Measurements from ENCODE around the gene MUC12.
"Not testable (repeated sequence)": the region's sequence is repeated elsewhere in the genome, so short reads cannot be mapped to it uniquely, and the experiment has no call there.

Gene MUC12

DNA sequence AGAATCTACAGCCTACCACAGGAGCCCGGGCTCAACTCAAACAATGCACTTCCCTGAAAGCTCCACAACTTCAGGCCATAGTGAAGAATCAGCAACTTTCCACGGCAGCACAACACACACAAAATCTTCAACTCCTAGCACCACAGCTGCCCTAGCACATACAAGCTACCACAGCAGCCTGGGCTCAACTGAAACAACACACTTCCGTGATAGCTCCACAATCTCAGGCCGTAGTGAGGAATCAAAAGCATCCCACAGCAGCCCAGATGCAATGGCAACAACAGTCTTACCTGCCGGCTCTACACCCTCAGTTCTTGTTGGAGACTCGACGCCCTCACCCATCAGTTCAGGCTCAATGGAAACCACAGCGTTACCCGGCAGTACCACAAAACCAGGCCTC, 22.3 kb downstream of the MUC12 start:
- DNase-seq = no peak

DNA sequence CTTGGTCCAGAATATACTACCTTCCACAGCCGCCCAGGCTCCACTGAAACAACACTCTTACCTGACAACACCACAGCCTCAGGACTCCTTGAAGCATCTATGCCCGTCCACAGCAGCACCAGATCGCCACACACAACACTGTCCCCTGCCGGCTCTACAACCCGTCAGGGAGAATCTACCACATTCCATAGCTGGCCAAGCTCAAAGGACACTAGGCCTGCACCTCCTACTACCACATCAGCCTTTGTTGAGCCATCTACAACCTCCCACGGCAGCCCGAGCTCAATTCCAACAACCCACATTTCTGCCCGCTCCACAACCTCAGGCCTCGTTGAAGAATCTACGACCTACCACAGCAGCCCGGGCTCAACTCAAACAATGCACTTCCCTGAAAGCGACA, 22.9 kb downstream of the MUC12 start:
- DNase-seq = not testable (repeated sequence)

DNA sequence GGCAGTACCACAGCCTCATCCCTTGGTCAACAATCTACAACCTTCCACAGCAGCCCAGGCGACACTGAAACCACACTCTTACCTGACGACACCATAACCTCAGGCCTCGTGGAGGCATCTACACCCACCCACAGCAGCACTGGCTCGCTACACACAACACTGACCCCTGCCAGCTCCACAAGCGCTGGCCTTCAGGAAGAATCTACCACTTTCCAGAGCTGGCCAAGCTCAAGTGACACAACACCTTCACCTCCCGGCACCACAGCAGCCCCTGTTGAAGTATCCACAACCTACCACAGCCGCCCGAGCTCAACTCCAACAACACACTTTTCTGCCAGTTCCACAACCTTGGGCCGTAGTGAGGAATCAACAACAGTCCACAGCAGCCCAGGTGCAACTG, 25.3 kb downstream of the MUC12 start:
- DNase-seq = not testable (repeated sequence)

DNA sequence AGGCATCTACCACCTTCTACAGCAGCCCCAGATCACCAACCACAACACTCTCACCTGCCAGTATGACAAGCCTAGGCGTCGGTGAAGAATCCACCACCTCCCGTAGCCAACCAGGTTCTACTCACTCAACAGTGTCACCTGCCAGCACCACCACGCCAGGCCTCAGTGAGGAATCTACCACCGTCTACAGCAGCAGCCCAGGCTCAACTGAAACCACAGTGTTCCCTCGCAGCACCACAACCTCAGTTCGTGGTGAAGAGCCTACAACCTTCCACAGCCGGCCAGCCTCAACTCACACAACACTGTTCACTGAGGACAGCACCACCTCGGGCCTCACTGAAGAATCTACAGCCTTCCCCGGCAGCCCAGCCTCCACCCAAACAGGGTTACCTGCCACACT, 29.2 kb downstream of the MUC12 start:
- not testable (repeated sequence) for DNase-seq

DNA sequence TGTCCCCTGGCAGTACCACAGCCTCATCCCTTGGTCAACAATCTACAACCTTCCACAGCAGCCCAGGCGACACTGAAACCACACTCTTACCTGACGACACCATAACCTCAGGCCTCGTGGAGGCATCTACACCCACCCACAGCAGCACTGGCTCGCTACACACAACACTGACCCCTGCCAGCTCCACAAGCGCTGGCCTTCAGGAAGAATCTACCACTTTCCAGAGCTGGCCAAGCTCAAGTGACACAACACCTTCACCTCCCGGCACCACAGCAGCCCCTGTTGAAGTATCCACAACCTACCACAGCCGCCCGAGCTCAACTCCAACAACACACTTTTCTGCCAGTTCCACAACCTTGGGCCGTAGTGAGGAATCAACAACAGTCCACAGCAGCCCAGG, 30.0 kb downstream of the MUC12 start:
- DNase-seq = not testable (repeated sequence)

DNA sequence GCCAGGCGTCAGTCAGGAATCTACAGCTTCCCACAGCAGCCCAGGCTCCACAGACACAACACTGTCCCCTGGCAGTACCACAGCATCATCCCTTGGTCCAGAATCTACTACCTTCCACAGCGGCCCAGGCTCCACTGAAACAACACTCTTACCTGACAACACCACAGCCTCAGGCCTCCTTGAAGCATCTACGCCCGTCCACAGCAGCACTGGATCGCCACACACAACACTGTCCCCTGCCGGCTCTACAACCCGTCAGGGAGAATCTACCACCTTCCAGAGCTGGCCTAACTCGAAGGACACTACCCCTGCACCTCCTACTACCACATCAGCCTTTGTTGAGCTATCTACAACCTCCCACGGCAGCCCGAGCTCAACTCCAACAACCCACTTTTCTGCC, 30.7 kb downstream of the MUC12 start:
- DNase-seq = not testable (repeated sequence)

DNA sequence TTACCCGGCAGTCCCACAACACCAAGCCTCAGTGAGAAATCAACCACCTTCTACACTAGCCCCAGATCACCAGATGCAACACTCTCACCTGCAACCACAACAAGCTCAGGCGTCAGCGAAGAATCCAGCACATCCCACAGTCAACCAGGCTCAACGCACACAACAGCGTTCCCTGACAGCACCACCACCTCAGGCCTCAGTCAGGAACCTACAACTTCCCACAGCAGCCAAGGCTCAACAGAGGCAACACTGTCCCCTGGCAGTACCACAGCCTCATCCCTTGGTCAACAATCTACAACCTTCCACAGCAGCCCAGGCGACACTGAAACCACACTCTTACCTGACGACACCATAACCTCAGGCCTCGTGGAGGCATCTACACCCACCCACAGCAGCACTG, 33.0 kb downstream of the MUC12 start:
- DNase-seq = not testable (repeated sequence)

DNA sequence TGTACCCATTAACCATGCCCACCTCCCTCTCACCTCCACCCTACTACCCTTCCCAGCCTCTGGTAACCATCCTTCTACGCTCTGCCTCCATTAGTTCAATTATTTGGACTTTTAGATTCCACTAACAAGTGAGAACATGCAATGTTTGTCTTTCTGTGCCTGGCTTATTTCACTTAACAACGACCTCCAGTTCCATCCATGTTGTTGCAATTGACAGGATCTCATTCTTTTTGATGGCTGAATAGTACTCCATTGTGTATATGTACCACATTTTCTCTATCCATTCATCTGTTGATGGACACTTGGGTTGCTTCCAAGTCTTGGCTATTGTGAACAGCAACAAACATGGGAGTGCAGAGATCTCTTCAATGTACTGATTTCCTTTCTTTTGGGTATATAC, 38.0 kb downstream of the MUC12 start:
- not testable (repeated sequence) for DNase-seq

DNA sequence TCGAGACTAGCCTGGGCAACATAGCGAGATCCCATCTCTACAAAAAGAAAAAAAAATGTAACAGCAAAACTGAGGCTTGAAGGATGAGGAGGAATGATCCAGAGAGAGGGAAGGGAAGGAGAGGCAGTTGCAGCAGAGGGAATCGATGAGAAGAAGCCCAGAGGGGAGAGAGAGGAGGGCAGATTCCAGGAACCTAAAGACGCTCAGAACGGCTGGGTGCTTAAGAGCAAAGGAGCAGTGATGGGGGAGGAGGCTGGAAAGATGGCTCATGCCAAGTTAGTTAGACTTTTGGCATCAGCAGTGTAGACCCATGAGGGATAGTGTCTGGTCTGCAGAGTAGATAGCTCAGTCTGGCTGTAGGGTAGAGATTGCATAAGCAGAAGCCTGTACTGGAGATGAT, 40.3 kb downstream of the MUC12 start:
- DNase-seq = no peak

DNA sequence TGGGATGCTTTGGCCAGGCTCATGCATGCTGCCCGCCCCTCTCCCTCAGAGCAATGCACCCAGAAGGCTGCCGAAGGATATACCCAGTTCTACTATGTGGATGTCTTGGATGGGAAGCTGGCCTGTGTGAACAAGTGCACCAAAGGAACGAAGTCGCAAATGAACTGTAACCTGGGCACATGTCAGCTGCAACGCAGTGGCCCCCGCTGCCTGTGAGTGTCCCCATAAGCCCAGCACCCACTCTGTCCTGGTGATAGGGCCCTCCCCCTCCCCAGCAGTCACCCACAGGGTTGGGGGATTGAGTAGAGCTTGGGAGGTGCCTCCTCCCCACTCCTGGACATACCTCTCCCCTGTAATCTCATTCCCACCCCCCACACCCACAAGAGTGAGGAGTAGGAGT, 43.6 kb downstream of the MUC12 start:
- DNase-seq = no peak

DNA sequence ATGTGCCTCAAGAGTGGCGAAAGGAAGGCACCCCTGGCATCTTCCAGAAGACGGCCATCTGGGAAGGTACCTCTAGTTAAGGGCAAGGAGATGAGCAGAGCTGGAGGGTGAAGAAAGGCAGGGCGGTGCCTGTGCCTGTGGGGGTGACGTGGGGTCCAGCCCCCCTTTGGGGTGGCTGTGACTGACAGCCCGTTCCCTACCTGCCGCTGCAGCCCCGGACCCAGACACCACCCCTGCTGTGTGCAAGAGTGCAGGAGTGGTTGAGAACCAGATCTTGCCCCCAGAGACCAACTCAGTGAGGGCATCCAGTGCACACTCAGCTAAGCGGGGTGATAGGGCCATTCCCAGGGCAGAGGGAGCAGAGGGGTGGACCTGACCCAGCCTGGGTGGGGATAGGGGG, 46.3 kb downstream of the MUC12 start:
- no peak for DNase-seq

DNA sequence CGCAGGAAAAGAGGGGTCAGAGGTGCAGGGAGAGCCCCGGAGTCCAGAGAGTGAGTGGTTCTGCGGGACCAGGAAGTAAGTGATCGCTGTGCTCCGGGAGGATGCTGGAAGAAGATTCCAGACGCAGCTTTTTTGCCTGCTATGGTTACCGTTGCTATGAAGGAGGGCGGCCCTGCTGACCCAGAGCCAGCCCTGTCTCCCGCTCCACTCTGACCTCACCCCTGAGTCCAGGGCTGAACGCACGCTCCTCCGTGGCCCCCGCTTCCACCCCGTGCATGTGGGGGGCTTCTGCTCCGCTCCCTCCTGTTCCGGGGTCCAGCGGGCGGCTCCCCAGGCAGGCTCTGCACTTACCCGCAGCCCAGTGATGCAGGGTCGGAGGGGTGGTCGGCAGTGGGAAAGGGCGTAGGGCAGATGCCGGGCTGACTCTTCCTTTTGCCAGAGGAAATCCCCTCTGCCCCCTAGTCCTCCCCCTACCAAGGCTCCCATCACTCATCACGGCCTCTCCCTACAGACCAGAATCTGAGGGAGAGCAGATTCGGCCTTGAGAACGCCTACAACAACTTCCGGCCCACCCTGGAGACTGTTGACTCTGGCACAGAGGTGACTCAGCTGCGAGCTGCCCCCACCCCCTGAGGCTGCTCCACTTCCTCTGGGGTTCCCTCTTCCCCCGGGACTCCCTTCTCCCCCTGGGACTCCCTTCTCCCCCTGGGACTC, 47.9 kb downstream of the MUC12 start:
- peak; percentile 93 for DNase-seq

DNA sequence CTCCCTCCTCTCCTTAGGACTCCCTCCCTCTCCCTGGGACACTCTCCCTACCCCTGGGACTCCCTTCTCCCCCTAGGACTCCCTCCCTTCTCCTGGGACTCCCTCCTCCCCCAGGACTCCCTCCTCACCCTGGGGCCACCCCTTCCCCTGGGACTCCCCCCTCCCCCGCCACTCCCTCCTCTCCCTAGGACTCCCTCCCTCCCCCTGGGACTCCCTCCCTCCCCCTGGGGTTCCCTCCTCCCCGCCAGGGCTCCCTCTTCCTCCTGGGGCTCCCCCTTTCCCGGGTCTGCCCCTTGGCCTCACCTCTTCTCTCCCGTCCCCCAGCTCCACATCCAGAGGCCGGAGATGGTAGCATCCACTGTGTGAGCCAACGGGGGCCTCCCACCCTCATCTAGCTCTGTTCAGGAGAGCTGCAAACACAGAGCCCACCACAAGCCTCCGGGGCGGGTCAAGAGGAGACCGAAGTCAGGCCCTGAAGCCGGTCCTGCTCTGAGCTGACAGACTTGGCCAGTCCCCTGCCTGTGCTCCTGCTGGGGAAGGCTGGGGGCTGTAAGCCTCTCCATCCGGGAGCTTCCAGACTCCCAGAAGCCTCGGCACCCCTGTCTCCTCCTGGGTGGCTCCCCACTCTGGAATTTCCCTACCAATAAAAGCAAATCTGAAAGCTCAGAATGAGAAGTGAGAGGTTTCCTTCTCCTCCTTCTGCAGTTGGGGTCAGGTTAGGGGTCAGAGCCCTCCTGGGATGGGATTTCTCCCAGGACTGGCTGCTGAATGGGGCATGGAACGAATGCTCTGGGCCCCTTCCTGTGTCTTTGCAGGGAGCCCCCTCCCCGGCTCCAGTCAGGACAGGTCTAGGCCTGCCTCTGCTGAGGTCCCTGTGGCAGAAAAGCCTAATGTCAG, 49.2 kb downstream of the MUC12 start:
- DNase-seq = peak; percentile 78

DNA sequence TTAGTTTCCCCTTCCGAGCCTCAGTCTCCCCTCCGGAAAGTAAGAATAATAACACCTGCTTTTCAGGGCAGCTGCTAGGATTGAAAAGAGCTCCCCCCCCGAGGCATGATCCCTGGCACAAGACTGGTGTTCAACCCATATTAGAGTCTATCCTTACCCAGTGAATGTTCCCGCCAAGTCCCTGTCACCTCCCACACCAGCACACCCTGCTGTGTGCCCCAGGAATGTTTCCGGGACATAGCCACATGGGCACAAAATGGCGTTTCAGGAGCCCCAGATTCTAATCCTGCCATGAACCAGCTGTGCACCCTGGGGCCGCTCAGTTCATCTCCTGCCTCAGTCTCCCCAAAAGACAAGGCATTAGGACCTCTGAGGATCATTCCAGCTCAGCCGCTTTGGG, 51.1 kb downstream of the MUC12 start:
- DNase-seq = no peak

DNA sequence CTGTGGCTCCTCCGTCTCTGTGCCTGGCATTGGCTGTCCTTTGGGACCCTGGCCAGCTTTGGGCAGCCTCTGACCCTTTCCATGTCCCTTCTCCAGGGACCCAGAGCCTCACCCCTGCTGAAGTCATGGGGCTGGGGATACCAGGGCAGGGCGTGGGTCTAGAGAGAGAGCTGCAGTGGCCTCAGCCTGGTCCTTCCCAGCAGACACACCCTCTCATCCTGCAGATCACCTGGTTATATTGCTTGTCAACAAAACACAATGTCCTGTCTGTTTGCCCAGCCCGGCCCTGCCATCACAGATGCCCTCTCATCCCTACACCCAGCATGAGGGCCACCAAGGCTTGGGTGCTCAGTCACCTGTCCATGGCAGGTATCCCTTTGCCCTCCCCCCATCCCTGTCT, 52.3 kb downstream of the MUC12 start:
- no peak for DNase-seq

DNA sequence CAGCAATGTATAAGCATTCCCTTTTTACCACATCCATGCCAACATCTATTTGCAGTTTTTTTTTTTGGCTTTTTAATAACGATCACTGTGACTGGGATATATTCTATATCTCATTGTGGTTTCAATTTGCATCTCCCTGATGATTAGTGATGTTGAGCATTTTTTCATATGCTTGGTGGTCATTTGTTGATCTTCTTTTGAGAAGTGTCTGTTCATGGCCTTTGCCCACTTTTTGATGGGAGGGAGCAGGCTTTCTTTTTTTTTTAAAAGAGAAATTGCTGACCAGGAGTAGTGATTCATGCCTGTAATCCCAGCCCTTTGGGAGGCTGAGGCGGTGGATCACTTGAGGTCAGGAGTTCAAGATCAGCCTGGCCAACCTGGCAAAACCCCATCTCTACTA, 54.5 kb downstream of the MUC12 start:
- DNase-seq = no peak

DNA sequence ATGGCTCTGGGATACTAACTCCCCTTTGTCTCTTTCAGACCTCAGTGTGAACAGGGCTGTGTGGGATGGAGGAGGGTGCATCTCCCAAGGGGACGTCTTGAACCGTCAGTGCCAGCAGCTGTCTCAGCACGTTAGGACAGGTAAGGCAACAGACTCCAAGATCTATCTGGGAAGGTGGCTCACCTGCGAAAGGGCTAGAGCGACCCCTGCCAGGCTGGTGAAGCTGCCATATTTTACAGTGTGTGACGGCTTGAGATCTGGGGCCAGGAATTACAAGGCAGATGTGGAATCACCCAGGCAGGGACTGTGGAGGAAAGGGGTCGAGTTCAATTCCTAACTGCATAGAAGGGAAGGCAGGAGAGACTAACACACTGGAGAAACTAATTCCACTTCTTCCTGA, 61.7 kb downstream of the MUC12 start:
- peak; percentile 65 for DNase-seq

DNA sequence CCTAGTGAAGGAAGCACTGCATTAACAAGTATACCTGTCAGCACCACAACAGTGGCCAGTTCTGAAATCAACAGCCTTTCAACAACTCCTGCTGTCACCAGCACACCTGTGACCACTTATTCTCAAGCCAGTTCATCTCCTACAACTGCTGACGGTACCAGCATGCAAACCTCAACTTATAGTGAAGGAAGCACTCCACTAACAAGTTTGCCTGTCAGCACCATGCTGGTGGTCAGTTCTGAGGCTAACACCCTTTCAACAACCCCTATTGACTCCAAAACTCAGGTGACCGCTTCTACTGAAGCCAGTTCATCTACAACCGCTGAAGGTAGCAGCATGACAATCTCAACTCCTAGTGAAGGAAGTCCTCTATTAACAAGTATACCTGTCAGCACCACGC, 66.6 kb downstream of the MUC12 start:
- no peak for DNase-seq

DNA sequence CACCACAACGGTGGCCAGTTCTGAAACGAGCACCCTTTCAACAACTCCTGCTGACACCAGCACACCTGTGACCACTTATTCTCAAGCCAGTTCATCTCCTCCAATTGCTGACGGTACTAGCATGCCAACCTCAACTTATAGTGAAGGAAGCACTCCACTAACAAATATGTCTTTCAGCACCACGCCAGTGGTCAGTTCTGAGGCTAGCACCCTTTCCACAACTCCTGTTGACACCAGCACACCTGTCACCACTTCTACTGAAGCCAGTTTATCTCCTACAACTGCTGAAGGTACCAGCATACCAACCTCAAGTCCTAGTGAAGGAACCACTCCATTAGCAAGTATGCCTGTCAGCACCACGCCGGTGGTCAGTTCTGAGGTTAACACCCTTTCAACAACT, 71.9 kb downstream of the MUC12 start:
- DNase-seq = not testable (repeated sequence)

DNA sequence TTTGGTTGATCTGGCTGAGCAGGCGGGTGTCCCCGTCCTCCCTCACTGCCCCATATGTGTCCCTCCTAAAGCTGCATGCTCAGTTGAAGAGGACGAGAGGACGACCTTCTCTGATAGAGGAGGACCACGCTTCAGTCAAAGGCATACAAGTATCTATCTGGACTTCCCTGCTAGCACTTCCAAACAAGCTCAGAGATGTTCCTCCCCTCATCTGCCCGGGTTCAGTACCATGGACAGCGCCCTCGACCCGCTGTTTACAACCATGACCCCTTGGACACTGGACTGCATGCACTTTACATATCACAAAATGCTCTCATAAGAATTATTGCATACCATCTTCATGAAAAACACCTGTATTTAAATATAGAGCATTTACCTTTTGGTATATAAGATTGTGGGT, 89.0 kb downstream of the MUC12 start:
- peak; percentile 90 for DNase-seq

DNA sequence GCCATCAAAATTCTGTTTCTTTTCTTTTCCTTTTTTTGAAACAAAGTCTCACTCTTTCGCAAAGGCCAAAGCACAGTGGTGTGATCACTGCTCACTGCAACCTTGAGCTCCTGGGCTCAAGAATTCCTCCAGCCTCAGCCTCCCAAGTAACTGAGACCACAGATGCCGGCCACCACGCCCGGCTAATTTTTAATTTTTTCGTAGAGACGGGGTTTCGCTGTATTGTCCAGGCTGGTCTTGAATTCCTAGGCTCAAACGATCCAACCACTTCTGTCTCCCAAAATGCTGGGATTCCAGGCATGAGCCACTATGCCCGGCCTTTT, 90.2 kb downstream of the MUC12 start:
- no peak for DNase-seq

DNA sequence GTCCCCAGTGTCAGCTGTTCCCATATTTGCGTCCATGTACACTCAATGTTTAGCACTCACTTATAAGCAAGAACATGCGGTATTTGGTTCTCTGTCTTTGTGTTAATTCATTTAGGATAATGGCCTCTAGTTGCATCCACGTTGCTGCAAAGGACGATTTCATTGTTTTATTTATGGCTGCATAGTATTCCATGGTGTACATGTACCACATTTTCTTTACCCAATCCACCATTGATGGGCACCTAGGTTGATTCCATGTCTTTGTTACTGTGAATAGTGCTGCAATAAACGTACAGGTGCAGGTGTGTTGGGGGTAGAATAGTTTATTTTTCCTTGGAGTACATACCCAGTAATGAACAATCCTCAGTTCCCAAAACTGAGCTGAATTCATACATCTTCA, 91.6 kb downstream of the MUC12 start:
- no peak for DNase-seq

DNA sequence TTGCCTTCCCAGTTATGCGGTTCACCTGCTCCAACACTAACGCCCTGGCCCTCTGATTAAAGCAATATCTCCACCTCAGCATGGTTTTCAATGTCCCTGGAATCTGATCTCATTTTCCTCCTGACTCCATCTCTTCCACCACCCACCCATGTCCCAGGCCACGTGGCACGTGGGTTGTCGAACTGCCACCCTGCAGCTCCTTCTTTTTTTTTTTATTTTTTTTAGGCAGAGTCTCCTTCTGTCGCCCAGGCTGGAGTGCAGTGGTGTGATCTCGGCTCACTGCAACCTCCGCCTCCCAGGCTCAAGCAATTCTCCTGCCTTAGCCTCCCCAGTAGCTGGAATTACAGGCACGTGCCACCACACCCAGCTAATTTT, 94.8 kb downstream of the MUC12 start:
- not testable (repeated sequence) for DNase-seq

DNA sequence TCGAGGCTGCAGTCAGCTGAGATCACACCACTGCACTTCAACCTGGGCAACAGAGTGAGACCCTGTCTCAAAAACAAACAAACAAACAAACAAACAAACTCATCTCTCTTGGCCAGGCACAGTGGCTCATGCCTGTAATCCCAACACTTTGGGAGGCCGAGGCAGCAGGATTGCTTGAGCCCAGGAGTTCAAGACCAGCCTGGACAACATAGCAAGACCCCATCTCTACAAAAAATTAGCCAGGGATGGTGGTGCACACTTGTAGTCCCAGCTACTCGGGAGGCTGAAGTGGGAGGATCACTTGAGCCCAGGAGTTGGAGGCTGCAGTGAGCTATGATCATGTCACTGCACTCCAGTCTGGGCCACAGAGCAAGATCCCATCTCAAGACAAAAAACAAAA, 95.8 kb downstream of the MUC12 start:
- DNase-seq = not testable (repeated sequence)
